IPS-NIHi7 (cell line): ENCODE data around the gene ANXA1.

Source experiments
- DNase-seq: peaks from one replicate; pipeline ENCODE4 v3.0.0; 2012; ENCODE audit warnings: mixed read lengths; ENCODE audit errors: extremely low spot score

ANXA1 gene, protein sequence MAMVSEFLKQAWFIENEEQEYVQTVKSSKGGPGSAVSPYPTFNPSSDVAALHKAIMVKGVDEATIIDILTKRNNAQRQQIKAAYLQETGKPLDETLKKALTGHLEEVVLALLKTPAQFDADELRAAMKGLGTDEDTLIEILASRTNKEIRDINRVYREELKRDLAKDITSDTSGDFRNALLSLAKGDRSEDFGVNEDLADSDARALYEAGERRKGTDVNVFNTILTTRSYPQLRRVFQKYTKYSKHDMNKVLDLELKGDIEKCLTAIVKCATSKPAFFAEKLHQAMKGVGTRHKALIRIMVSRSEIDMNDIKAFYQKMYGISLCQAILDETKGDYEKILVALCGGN

DNA sequence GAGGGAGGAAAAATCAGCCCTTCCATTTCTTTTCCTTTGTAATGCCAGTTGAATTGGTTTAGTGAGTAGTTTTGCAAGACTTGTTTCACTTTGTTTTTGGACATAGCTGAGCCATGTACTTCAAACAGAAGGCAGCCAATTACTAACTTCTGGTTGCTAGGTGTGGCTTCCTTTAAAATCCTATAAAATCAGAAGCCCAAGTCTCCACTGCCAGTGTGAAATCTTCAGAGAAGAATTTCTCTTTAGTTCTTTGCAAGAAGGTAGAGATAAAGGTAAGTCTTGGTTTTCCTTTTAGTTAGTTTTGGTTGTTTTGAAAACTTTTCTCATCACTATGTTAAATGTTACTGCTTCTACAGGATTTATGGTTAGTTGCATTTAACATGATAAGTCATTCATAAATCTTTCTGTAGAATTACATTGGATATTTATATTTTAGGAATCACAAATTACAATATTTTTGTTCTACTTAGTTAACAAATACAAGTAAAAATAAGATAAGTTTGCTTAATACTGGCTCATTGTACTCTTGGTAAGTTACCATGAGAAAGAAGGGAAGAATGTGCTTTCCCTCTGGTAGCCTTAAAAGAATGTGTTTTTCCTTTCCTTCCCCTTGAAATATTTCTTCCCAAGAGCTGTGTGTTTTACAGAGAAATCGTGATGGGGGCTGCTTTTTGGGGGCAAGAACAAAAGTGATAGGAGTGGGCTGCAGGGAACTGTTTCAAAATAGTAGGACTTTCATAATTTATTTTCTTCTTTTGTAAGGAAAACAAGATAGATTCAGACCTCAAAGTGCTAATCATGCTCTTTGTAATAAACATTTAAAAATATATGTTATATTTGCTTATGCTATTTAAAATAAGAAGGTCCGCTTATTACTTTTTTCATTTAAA lies at the start of gene ANXA1:
ANXA1 (plus strand) TSS at position 213 of the 890 bp plus-strand sequence. CDS start 6,671 bp downstream, outside the sequence.
- peak; percentile 11 for DNase-seq

DNA sequence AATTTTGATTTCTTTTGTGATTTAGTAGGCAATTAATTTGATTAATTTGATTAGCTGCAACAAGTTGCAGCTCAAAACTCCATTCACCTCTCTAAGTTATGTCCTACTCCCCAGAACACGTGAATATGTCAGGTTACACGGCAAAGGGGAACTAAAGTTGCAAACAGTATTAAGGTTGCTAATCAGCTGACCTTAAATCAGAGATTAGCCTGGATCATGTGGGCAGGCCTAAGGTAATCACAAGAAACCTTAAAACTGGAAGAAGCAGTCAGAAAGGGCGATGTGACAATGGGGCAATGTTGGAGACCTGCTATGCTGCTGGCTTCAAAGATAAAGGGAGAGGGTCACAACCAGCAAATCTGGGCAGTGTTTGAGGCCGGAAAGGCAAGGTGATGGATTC lies 47.3 kb upstream of the ANXA1 start:
- DNase-seq, result no peak

DNA sequence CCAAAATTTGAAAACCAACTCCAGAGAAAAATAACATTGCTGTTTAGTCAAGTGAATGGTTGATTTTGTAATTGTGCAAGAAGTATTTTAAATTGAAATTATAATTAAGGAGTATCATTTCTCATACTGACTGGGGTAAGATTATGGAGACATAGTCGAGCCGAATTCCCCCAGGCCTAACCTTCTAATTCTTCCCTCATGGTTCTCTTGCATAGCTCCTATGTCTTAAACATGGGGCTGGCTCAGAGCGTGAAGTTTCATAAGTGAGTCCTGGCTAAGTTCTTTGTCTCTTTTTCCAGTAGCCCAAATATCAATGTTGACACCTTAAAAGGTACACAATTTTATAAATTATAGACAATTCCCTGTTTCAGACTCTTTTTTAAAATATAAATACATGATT lies 46.7 kb upstream of the ANXA1 start:
- no peak for DNase-seq

DNA sequence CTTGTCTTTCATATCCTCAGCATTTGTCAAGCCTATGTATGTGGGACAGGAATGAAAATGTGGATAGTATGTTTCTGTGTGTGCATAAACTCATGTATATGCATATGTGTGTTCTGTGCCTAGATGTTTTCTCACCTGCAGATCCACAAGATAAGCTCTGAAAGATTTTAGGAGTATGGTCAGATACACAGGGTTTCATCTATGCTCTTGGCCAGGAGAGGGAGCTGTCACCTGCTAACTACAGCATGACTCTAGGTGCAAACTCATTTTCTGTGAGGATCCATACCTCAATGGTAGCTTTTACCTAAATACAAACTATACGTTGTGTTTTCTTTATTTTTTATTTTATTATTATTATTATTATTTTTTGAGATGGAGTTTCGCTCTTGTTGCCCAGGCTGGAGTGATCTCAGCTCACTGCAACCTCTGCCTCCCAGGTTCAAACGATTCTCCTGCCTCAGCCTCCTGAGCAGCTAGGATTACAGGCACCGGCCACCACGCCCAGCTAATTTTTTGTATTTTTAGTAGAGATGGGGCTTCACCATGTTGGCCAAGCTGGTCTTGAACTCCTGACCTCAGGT lies 44.1 kb upstream of the ANXA1 start:
- DNase-seq, result peak; percentile 58

DNA sequence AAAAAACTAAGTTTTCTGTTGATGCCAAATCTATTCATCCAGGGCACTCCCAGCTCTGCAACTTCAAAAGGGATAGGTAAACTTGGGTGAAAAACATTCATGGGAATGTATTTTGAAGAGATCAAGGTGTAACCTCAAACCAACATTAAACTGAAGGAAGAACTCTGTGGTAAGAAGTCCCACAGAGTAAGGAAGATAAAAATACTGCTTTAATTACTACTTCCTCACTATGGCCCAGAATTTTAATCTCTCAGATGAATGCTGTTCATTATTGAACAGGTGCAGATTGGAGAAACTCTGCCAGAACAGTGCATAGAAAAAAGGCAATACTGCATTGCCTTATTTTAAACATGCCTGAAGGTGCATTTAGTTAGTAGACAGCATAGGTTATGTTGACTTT lies 37.6 kb upstream of the ANXA1 start:
- DNase-seq, result no peak

DNA sequence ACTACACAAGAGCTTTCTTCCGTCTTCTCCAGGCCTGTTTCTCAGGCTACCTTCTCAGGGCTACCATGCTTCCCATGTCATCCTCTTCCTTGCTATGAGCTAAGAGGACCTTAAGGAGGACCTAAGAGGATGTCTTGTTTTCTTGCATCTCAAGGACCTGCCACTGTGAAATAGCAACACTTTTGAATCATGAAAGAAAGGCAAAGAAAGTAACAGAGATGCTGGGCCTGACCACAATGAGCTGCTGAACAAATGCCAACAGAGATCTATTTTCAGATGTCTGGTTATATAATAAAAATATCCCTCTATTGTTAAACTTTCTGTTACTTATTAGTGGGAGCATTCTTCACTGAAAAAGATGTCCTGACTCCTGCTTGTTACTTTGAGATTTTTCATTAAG lies 36.7 kb upstream of the ANXA1 start:
- no peak for DNase-seq

DNA sequence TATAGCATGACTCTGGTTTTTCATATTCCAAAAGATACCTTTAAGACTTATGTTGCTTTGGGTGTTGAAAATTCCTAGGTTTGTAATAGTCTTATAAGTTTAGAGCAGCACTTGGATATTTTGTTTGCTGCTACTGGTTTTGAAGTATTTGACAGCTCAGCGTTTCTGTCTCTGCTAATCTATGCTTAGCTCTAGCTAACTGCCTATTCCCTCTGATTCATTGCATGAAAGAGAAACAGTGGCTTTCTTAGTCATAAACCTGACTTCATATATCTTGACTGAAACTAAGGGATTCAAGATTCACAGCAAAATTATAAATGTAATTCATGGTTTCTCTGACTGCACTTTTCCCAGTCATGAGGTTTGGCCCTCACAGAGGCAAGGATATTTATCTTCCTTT lies 35.6 kb upstream of the ANXA1 start:
- DNase-seq, result no peak

DNA sequence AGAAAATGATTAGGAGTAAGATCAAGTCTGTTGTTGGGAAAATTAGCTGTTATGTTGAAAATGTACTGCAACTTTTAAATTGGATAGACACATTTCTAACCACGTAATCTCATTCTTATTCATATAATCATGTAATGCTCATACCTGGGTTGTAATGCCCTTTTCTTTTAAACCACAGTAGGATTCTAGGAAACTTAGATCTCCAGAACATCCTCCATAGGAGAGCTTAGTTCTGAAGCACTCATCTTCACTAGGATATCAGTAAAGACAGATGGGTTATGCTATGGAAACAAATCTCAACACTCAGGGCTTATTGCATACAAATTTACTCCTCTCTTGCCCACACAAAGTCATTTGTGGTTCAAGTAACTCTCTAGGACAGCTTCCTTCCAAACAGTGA lies 34.8 kb upstream of the ANXA1 start:
- no peak for DNase-seq

DNA sequence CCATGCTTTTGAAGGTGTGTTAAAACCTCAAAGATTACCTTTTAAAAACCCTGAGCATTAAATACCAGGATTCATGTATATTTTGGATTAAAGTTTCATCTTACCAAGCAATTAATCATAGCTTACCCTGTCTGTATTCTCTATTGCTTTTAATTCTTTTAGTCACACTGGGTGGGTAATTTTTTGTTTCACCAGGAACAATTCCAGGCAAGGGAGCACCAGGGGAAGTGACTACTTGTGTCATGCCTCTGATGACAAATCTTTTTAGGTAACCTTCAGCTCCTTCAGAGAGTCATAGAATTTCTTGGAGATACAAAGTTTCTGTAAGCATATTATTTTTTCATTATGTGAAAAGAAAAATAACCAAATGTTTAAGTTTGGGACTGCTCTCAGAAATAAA lies 33.4 kb upstream of the ANXA1 start:
- no peak for DNase-seq

DNA sequence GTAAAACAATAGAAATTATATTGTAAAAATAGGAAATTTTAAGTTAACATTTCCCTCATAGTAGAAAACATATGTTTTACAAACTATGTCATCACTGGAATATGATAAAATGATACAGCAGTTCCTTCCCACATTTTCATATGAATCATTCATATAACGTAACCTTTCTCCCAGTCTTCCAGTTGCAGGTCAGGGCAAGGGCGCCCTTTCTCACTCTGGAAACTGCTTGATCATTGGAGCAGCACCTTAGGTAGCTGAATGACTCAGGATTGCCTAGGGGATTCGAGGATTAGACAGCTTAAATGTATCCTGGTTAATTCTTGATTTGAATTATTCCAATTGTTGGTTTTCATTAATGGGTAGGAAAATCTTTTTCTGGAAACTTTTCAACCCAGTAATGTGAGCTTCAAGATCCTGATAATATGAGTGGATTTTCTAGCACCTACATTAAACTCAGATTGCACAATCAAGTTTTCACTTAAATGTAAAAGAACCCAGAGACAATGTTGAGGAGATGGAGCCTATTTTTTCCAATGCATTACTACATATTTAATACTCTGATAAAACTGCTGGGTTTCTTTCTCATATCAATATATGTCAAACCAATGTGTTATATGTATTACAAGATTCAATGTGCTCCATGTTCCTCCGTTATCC lies 32.6 kb upstream of the ANXA1 start:
- no peak for DNase-seq

DNA sequence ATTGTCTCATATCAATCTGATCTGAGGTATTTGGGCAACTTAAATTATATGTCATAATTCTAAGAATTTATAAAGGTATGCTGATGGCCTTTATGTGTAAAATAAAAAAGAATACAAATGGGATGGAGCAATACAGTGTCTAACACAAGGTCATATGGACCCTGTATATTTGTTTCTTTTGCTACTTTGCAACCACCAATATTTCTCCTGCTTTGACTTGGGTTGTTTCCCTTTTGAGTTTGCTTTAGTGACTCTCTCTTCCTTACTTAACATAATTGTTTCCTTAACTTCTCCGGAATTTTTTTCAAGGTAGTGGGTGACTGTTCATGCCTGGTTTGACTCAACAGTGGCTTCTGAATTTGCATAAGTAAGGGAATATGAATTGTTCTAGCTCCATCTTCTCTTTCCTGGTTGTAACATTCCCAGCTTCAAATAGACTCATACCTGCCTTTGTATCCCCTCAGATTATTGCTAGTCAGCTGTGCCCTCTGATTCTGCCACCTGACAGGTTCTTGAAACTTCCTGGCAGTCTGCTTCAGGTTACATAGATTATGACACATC lies 30.2 kb upstream of the ANXA1 start:
- DNase-seq, result no peak

DNA sequence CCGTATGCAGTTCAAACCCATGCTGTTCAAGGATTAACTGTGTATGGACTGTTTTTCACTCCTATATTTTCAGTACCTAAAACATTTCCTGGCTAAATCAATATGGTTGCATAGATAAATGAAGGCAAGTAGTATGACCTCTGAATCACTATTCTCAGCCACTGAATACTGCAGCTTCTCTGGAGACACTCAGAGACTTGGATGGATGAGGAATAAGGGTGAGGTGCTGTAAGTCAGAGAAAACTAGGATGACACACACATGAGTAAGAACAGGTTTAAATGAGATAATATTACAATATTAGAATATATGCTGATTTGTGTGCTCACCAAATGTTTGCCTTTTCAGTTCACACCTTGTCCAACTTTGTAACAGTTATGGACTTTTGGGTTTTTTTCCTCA lies 26.0 kb upstream of the ANXA1 start:
- no peak for DNase-seq

DNA sequence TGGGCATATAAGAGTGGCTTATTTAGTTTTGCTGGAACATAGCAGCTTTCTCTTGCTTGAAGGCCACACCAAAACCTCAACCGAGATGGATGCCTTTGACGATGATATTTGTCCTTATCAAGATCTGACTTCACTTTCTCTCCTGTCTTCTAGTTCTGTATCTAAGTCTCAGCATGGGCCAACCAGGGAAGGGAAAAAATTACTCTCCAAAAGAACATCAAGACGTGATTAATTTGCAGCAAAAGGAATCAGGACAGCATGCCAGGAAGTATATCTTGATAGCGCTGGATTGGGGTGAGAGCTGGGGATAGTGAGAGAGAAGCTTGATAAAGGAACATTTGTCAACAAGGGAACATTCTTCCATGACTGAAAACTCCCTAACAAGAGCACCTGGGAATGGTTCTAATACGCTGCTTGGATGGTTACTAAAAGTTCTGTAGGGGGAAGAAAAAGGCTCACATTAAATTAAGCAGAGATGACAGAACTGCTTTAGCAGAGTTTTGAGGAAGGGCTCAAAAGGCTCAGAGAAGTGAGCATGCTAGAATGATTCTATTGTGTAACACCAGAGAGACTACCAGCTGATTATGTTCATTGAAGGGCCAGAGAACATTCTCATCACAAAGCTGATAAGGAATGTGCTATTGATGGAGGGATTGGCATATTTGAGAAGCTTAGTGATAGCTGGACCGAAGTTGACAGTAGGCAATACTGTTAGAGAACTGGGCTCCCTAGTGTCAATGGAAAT lies 21.6 kb upstream of the ANXA1 start:
- no peak for DNase-seq

DNA sequence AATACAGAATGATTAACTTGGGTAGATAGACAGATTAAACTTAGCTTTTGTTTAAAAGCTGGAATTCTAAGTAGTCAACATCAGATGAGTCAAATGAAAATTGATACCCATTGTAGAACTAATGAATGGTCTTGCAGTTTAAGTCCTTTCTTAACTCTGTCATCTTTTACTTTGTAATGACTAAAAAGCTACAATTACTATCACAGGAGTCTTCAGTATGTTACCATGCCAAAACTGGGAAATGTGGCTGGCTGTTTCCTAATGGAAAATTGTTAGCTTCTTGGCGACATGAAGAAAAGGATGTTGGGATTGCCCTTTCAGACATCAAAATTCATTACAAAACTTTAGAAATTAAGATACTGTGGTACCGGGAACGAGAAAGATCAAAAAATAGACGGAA lies 20.2 kb upstream of the ANXA1 start:
- no peak for DNase-seq

DNA sequence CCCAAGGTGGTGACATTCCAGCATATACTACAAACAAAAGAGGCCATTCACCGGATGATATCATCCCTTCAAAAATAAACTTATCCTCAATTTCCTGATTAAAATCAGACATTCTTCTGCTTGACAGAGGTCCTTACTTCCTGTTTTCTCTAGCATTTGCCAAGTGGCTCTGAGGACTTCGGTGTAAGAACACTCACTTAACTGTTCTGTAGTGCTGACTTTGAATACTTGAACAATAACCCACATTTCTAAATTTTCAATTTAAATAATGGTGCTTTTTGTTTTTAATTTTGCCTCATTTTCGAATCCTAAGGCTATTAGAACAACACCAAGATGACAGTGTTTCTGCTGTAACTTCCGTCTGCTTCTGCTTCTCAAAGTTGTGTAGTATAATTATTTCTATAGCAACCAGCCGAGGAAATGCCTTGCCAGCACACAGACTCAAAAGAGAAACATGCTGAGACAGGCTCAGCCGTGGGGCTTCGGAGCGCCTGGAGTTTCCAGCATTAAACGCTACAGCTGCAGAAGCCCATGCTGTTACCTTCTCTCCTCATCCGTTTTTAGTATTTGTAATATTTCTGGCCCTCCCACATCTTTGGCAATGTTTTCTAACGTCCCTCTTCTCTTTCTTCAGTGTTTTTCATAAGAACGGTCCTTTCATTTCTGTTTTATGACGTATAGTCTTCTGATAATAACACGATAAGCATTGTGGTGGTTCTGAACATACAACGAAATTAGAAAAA lies 19.5 kb upstream of the ANXA1 start:
- DNase-seq, result peak; percentile 29

DNA sequence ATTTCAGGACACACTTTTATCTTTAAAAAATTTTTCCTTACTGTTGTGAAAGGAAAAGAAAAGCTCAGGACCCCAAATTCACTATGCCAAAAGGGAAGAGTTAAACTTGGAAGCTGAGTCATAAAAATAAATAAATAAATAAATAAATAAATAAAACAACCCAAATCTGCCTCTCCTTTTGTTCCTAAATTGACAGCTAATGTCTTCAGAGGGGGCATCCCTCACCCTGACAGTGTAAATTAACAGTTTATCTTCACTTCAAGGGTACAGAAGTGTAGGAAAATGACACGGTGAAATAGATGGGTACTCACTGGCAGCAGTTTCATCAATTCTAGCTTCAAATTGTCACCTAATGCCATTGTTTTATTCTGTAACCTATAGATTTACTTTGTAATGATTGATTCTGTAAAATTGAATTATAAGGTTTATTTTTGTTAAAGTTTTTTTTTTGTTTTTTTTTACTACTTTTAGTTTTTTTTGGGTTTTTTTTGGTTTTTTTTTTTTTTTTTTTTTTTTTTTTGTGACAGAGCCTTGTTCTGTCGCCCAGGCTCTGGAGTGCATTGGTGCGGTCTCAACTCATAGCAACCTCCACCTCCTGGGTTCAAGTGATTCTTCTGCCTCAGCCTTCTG lies 18.5 kb upstream of the ANXA1 start:
- DNase-seq, result no peak

DNA sequence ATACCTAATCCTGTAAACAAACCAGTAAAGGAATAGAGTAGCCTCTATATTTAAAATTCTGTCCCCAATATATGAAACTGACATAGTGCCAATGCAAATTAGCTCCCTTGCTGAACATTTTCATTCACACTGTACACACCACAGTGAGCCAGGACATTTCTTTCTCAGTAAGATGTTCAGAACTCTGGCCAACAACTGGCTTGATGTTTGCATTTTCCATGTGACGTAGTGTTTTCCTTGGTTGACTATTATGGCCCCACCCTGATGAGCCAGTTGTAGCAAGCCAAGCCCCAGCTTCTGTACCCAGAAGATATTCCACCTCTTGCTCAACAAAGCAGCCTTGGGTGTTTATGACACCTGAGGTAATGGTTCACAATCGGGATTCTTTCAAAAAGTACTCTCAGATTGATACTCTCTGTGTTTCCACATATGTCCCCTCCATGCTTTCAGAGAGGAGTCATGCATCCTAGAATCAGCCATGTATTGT lies 17.7 kb upstream of the ANXA1 start:
- no peak for DNase-seq

DNA sequence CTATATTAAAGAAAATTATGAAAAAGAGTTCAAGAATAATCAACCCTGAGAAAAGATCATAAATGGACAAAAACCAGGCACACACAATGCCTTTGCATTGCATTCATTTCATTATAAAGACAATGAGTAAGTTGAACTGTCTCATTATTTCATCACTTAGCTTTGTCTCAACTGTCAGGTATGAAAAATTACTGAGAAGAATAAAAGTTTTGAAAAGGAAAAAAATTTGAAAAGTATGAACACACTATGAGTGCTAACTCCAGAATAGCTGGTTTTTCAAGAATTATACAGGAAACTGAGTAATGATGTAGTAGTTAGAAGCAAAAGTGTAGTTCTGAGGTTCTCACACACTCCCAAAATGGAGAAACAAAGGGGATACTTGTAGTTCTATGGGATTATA lies 16.3 kb upstream of the ANXA1 start:
- no peak for DNase-seq

DNA sequence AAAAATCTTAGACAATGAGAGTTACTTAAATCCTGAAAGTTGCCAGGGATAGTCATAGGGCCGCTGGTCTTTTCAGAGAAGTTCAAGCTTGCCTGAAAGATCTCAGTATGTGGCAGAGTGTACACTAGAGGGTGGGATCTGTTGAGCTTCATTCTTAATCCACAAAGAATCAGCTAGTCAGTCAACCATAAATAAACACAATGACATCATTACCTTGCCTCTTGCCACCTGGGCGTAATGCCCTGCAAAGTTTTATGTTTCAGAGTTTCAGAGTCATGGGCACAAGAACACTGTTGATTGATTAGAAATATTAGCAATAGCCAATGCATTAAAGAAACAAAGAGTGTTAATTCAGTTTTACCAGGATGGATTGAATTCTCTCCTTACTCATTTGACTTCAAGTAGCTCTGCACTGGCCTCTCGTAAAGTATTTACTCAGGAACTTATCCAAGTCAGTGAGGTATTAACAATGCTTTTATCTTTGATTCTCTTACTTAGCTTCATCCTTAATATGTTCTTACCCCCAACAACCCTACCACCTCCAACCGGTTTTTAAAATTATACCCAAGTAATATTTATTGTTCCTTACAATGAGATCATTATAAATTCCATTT lies 14.3 kb upstream of the ANXA1 start:
- no peak for DNase-seq
